WERI-Rb-1 (cell line): ENCODE results near the gene EIF3I.

Experiments used
- DNase-seq: peaks from one replicate; pipeline ENCODE4 v3.0.0-alpha.2; 2020
- H3K27ac ChIP-seq: fragments of 250-450 bp; sonication (Bioruptor Pico); 2 replicates; pipeline ENCODE4 v1.5.1; 2020; ENCODE audit warnings: mild to moderate bottlenecking, moderate library complexity
- H3K27me3 ChIP-seq: fragments of 250-450 bp; sonication (Bioruptor Pico); 2 replicates; pipeline ENCODE4 v1.5.1; 2021; ENCODE audit warnings: mild to moderate bottlenecking, low read depth, moderate library complexity; ENCODE audit not compliant: insufficient read depth, severe bottlenecking
- H3K36me3 ChIP-seq: fragments of 250-450 bp; sonication (Bioruptor Pico); 2 replicates; pipeline ENCODE4 v1.5.1; 2020; ENCODE audit warnings: mild to moderate bottlenecking, moderate library complexity
- H3K4me3 ChIP-seq: 2 replicates; pipeline ENCODE4 v1.5.1; 2011; ENCODE audit warnings: low read depth, mild to moderate bottlenecking, control low read depth, low read length
- H3K9me3 ChIP-seq: fragments of 250-450 bp; sonication (Bioruptor Pico); 2 replicates; pipeline ENCODE4 v1.5.1; 2021; ENCODE audit warnings: mild to moderate bottlenecking, moderate library complexity; ENCODE audit not compliant: severe bottlenecking
- TF ChIP-seq, protein P1 (sequence below): IDR thresholded peaks from 2 replicates; pipeline ENCODE4 v1.5.1; 2011; ENCODE audit warnings: low read depth, mild to moderate bottlenecking, control low read depth, inconsistent platforms, low read length

Gene EIF3I

DNA sequence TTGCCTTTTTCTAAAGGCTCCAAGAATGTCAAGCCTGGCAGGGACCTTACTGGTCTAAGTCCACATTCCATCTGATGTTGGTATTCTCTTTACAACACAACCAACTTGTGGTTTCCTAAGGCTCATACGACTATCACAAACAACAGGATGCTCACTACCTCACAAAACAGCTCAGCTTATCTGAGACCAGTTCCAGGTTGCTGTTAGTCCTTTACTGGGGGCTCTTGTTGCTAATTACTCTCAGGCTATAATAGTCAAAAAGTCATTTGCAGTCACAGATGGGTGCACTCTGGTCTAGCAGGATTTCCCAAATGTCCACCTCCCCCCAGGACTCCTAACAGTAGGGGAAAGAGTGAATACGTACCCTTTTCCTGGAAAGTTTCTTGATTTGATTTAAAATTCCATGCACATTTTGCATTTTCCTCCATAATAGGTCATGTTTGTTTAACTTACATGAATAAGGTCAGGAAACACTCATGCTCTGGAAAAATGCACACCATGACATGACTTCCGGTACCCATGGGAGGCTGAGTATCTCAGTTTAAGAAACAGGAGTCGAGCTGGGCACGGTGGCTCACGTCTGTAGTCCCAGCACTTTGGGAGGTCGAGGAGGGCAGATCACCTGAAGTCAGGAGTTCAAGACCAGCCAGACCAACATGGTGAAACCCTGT lies 44.8 kb downstream of the EIF3I start:
- TF ChIP-seq, protein P1, sequence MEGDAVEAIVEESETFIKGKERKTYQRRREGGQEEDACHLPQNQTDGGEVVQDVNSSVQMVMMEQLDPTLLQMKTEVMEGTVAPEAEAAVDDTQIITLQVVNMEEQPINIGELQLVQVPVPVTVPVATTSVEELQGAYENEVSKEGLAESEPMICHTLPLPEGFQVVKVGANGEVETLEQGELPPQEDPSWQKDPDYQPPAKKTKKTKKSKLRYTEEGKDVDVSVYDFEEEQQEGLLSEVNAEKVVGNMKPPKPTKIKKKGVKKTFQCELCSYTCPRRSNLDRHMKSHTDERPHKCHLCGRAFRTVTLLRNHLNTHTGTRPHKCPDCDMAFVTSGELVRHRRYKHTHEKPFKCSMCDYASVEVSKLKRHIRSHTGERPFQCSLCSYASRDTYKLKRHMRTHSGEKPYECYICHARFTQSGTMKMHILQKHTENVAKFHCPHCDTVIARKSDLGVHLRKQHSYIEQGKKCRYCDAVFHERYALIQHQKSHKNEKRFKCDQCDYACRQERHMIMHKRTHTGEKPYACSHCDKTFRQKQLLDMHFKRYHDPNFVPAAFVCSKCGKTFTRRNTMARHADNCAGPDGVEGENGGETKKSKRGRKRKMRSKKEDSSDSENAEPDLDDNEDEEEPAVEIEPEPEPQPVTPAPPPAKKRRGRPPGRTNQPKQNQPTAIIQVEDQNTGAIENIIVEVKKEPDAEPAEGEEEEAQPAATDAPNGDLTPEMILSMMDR = no peak
- no peak for DNase-seq
- Histone ChIP-seq H3K36me3 (no peaks in the 10 kb centered on the region), H3K4me3 (no peak overlapping the region), H3K9me3 (no peaks in the 10 kb centered on the region), H3K27me3 (no peaks in the 10 kb centered on the region), H3K27ac (no peak overlapping the region)

DNA sequence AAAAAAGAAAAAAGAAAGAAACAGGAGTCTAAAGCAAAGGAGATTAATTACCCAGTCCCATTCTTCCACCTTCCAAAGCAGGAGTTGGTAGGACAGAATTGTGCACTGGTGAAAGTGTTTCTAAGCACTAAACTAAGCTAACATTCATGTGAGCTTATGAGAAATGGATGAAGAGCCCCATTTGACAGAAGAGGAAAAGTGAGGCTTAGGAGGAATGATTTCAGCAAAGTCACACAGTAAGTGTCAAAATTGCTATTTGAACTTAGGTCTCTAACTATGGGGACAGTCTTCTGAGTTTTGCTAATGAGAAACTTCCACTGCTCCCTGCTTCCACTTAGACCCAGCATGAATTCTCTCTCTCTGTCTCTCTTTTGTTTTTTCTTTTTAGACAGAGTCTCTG lies 47.5 kb downstream of the EIF3I start:
- DNase-seq = no peak
- Histone ChIP-seq H3K9me3 (no peaks in the 10 kb centered on the region), H3K27ac (no peak overlapping the region), H3K27me3 (no peaks in the 10 kb centered on the region), H3K4me3 (no peak overlapping the region), H3K36me3 (no peaks in the 10 kb centered on the region)
- TF ChIP-seq, protein P1 = no peak

DNA sequence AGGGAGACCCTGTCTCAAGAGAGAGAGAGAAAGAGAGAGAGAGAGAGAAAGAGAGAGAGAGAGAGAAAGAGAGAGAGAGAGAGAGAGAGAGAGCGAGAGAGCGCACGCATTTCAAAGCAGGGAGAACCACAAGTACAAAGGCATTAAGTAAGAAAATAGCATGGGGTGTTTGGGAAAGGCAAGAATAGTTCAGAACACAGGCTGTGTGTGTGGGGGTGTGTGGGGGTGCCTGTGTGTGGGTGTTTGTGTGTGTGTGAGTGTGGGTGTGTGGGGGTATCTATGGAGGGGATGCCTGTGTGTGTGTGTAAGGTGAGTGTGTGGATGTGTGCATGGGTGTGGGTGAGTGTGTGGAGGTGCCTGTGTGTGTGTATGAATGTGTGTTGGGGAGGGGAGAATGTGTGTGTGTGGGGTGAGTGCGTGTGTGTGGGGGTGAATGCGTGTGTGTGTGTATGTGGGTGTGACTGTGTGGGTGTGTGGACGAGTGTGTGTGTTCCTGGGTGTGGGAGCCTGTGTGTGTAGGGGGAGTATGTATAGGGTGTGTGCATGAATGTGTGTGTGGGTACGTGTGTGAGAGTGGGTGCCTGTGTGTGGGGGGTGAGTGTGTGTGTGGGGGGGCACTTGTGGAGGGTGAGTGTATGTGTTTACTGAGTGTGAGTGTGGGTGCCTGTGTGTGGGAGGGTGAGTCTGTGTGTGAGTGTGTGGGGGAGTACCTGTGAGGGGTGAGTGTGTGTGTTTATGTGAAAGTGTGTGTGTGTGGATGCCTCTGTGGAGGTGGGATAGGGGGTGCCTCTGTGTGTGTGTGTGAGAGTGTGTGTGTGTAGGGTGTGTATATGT lies 50.6 kb downstream of the EIF3I start:
- H3K27me3 ChIP-seq = no peaks in the 10 kb centered on the region
- H3K36me3 ChIP-seq = no peaks in the 10 kb centered on the region
- no peak overlapping the region for H3K4me3 ChIP-seq
- no peak for DNase-seq
- no peak overlapping the region for H3K27ac ChIP-seq
- H3K9me3 ChIP-seq = no peaks in the 10 kb centered on the region
- TF ChIP-seq, protein P1 = no peak

DNA sequence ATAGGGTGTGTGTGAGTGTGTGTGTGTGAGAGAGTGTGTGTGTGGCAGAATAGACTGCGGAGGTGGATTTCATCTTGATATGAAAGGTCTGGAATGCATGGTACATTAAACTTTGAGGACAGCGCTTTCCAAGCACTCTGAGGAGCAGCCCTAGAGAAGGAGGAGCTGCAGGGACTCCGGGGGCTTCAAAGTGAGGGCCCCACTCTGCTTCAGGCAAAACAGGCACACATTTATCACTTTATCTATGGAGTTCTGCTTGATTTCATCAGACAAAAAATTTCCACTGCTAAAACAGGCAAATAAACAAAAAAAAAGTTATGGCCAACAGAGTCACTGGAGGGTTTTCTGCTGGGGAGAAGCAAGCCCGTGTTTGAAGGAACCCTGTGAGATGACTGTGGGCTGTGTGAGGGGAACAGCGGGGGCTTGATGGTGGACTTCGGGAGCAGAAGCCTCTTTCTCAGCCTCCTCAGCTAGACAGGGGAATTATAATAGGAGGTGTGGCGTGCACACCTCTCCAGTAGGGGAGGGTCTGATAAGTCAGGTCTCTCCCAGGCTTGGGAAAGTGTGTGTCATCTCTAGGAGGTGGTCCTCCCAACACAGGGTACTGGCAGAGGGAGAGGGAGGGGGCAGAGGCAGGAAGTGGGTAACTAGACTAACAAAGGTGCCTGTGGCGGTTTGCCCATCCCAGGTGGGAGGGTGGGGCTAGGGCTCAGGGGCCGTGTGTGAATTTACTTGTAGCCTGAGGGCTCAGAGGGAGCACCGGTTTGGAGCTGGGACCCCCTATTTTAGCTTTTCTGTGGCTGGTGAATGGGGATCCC lies 51.4 kb downstream of the EIF3I start:
- Histone ChIP-seq H3K27me3 (no peaks in the 10 kb centered on the region), H3K4me3 (no peak overlapping the region), H3K36me3 (no peaks in the 10 kb centered on the region), H3K27ac (no peak overlapping the region), H3K9me3 (no peaks in the 10 kb centered on the region)
- no peak for DNase-seq
- TF ChIP-seq, protein P1 = no peak

- no peaks in the 10 kb centered on the region for H3K27me3 ChIP-seq
- DNase-seq = no peak
- no peak overlapping the region for H3K27ac ChIP-seq
- no peaks in the 10 kb centered on the region for H3K36me3 ChIP-seq
- no peak overlapping the region for H3K4me3 ChIP-seq
- TF ChIP-seq, protein P1 = no peak
- no peaks in the 10 kb centered on the region for H3K9me3 ChIP-seq
Measured at GRCh38 chr1:32274646-32275340, 52.6 kb downstream of the EIF3I start.
